NCI-H2196 treated with DMSO at 0.1 percent for 48 hours (cell line): ENCODE data around the gene MAIP1.
"Not testable (repeated sequence)": the region's sequence is repeated elsewhere in the genome, so short reads cannot be mapped to it uniquely, and the experiment has no call there.

Source experiments
- DNase-seq: peaks from one replicate; lab custom pipeline; 2025; ENCODE audit not compliant: unreplicated experiment; lab: John Stamatoyannopoulos, UW

The MAIP1 gene

GRCh38 chr2:199955339-199956061 is at the start of gene MAIP1, which contains the start of gene TYW5:
MAIP1 (plus strand) TSS chr2:199955582; CDS start chr2:199955799, 217 bp downstream.
TYW5 (minus strand) TSS chr2:199955491; CDS start chr2:199955470, 21 bp downstream.
- DNase-seq, result peak; percentile 66

- DNase-seq, result no peak
These were observed 48.2 kb upstream of the MAIP1 start for GRCh38 chr2:199907008-199907714.

GRCh38 chr2:199910338-199911051 is 44.9 kb upstream of the MAIP1 start:
- DNase-seq, result no peak

- DNase-seq, result peak; percentile 96
These were observed 44.1 kb upstream of the MAIP1 start, which contains the start of gene C2orf69 for GRCh38 chr2:199911052-199911876. C2orf69 (plus strand) TSS chr2:199911293; CDS start chr2:199911439, 146 bp downstream.

- DNase-seq, result no peak
These were observed 43.6 kb upstream of the MAIP1 start for GRCh38 chr2:199911877-199912161.

- not testable (repeated sequence) for DNase-seq
These were observed 42.7 kb upstream of the MAIP1 start for GRCh38 chr2:199912553-199913114.

- no peak for DNase-seq
These were observed 40.9 kb upstream of the MAIP1 start for GRCh38 chr2:199914372-199914958.

GRCh38 chr2:199916980-199917379 is 38.4 kb upstream of the MAIP1 start:
- no peak for DNase-seq

GRCh38 chr2:199922856-199923255 is 32.5 kb upstream of the MAIP1 start:
- DNase-seq, result no peak

GRCh38 chr2:199923924-199924323 is 31.5 kb upstream of the MAIP1 start:
- no peak for DNase-seq

GRCh38 chr2:199926806-199927205 is 28.6 kb upstream of the MAIP1 start:
- DNase-seq, result no peak

- DNase-seq, result no peak
These were observed 27.2 kb upstream of the MAIP1 start for GRCh38 chr2:199928226-199928625.

GRCh38 chr2:199928626-199929025 is 26.8 kb upstream of the MAIP1 start:
- DNase-seq, result no peak

GRCh38 chr2:199929262-199929661 is 26.1 kb upstream of the MAIP1 start:
- no peak for DNase-seq

GRCh38 chr2:199932312-199932855 is 23.0 kb upstream of the MAIP1 start:
- no peak for DNase-seq

- no peak for DNase-seq
These were observed 21.9 kb upstream of the MAIP1 start for GRCh38 chr2:199933466-199933865.

- DNase-seq, result no peak
These were observed 18.8 kb upstream of the MAIP1 start for GRCh38 chr2:199936554-199936953.

- DNase-seq, result no peak
These were observed 15.0 kb upstream of the MAIP1 start for GRCh38 chr2:199940373-199940772.

GRCh38 chr2:199943373-199943772 is 12.0 kb upstream of the MAIP1 start:
- no peak for DNase-seq

- no peak for DNase-seq
These were observed 9.2 kb upstream of the MAIP1 start for GRCh38 chr2:199946196-199946595.
